H1 (cell line): ENCODE results near the gene TCEAL7. TPM values are rescaled to one million over a fixed set of nuclear protein-coding genes. Genes with fewer than 3 reads are reported as not detected.

ENCODE experiments used
- CTCF ChIA-PET: fragments of 300-600 bp; sonication (Branson Sonifier 250); formaldehyde crosslinking; loops from one replicate; lab custom pipeline; 2021; ENCODE audit not compliant: partially characterized antibody; lab: Charles Lee
- POLR2A ChIA-PET: fragments of 300-600 bp; sonication (Branson Sonifier 250); formaldehyde crosslinking; loops from one replicate; lab custom pipeline; 2021; ENCODE audit warnings: inconsistent platforms; ENCODE audit not compliant: partially characterized antibody; lab: Charles Lee
- DNase-seq, 2 experiments: peaks; one replicate each; pipeline versions ENCODE4 v3.0.0 to v3.0.0-alpha.2; 2010 to 2022; ENCODE audit warnings: low spot score in 2 of 2, low read depth in 1 of 2, mixed read lengths in 1 of 2
- FAIRE-seq: peaks from 2 replicates; lab custom pipeline; 2011; peaks lifted over from hg19 to GRCh38; lab: Jason Lieb, UNC
- H2AFZ ChIP-seq: 2 replicates; pipeline ENCODE4 v1.8.1; 2012; ENCODE audit warnings: low read length, inconsistent platforms
- H2AK5ac ChIP-seq: 2 replicates; pipeline ENCODE4 v1.6.1; 2013; ENCODE audit warnings: low read depth, low read length
- H2BK120ac ChIP-seq: replicated peaks from 2 replicates; pipeline ENCODE3; 2013; ENCODE audit warnings: low read depth, low read length, inconsistent platforms
- H2BK12ac ChIP-seq: 2 replicates; pipeline ENCODE4 v1.6.1; 2013; ENCODE audit warnings: low read depth, low read length
- H2BK15ac ChIP-seq: 2 replicates; pipeline ENCODE4 v1.6.1; 2013; ENCODE audit warnings: low read length
- H2BK20ac ChIP-seq: 2 replicates; pipeline ENCODE4 v1.6.1; 2013; ENCODE audit warnings: low read length
- H2BK5ac ChIP-seq: 2 replicates; pipeline ENCODE4 v1.6.1; 2013; ENCODE audit warnings: low read depth, low read length
- H3K14ac ChIP-seq: 2 replicates; pipeline ENCODE4 v1.6.1; 2013; ENCODE audit warnings: inconsistent platforms; ENCODE audit not compliant: insufficient read length
- H3K18ac ChIP-seq: 2 replicates; pipeline ENCODE4 v1.6.1; 2013; ENCODE audit warnings: low read length; ENCODE audit errors: extremely low read depth
- H3K23ac ChIP-seq: 2 replicates; pipeline ENCODE4 v1.6.1; 2013; ENCODE audit warnings: inconsistent platforms; ENCODE audit not compliant: insufficient read length
- H3K23me2 ChIP-seq: 2 replicates; pipeline ENCODE4 v1.6.1; 2013; ENCODE audit warnings: low read depth, low read length
- H3K27ac ChIP-seq: 2 replicates; pipeline ENCODE4 v1.6.1; 2011; ENCODE audit warnings: low read depth, low read length, inconsistent platforms
- H3K27me3 ChIP-seq, 4 experiments: replicated peaks in 1 of 4; 1 replicate in 1 of 4; 2 replicates in 3 of 4; pipeline versions ENCODE4 v1.6.1 to v1.8.1; 2011 to 2013; ENCODE audit warnings: low read length in 3 of 4, mild to moderate bottlenecking in 3 of 4, inconsistent platforms in 2 of 4, mixed read lengths in 2 of 4, moderate library complexity in 1 of 4; ENCODE audit not compliant: control insufficient read depth in 3 of 4, insufficient read depth in 3 of 4; ENCODE audit errors: extremely low read depth in 1 of 4
- H3K36me3 ChIP-seq, 4 experiments: 2 replicates each; pipeline versions ENCODE4 v1.6.1 to v1.8.1; 2011 to 2013; ENCODE audit warnings: mild to moderate bottlenecking in 4 of 4, low read length in 3 of 4, moderate library complexity in 2 of 4, control low read depth in 1 of 4, inconsistent platforms in 1 of 4; ENCODE audit not compliant: insufficient read depth in 4 of 4, control insufficient read depth in 2 of 4
- H3K4ac ChIP-seq: replicated peaks from 2 replicates; pipeline ENCODE3; 2013; ENCODE audit warnings: low read length, low read depth, mixed read lengths, inconsistent platforms; ENCODE audit not compliant: insufficient read length
- H3K4me1 ChIP-seq, 4 experiments: replicated peaks in 1 of 4; 1 replicate in 1 of 4; 2 replicates in 3 of 4; pipeline versions ENCODE4 v1.6.1 to v1.8.1; 2011 to 2013; ENCODE audit warnings: low read length in 3 of 4, inconsistent platforms in 2 of 4, mixed read lengths in 1 of 4; ENCODE audit not compliant: insufficient read depth in 4 of 4, control insufficient read depth in 3 of 4
- H3K4me2 ChIP-seq, 2 experiments: 2 replicates each; pipeline versions ENCODE4 v1.6.1 to v1.8.1; 2011 to 2013; ENCODE audit warnings: low read depth in 2 of 2, low read length in 2 of 2, control low read depth in 1 of 2, inconsistent platforms in 1 of 2, mild to moderate bottlenecking in 1 of 2; ENCODE audit not compliant: insufficient read depth in 1 of 2
- H3K4me3 ChIP-seq, 4 experiments: fragments of 200-600, 300-600 bp in 1 of 4; sonication (generic), shearing (Covaris generic), sonication (Bioruptor Twin) in 1 of 4; 2 replicates each; pipeline versions ENCODE4 v1.5.1 to v1.8.1; 2011 to 2016; ENCODE audit warnings: low read length in 4 of 4, low read depth in 3 of 4, control low read depth in 2 of 4, inconsistent platforms in 2 of 4, mild to moderate bottlenecking in 2 of 4, mixed read lengths in 1 of 4, moderate library complexity in 1 of 4; ENCODE audit not compliant: insufficient read depth in 2 of 4; ENCODE audit errors: extremely low read depth in 1 of 4
- H3K56ac ChIP-seq: replicated peaks from 2 replicates; pipeline ENCODE3; 2013; ENCODE audit warnings: low read depth, mild to moderate bottlenecking, mixed read lengths, low read length, inconsistent platforms; ENCODE audit not compliant: insufficient read length
- H3K79me1 ChIP-seq: 2 replicates; pipeline ENCODE4 v1.6.1; 2013; ENCODE audit warnings: low read depth, low read length, control low read depth
- H3K79me2 ChIP-seq, 2 experiments: 2 replicates each; pipeline versions ENCODE4 v1.6.1 to v1.8.1; 2012 to 2013; ENCODE audit warnings: low read length in 2 of 2, mild to moderate bottlenecking in 2 of 2, inconsistent platforms in 1 of 2; ENCODE audit not compliant: insufficient read depth in 2 of 2, control insufficient read depth in 1 of 2
- H3K9ac ChIP-seq, 4 experiments: replicated peaks in 1 of 4; 1 replicate in 1 of 4; 2 replicates in 3 of 4; pipeline versions ENCODE4 v1.6.1 to v1.8.1; 2011 to 2013; ENCODE audit warnings: low read depth in 3 of 4, low read length in 3 of 4, control low read depth in 2 of 4, mild to moderate bottlenecking in 2 of 4, moderate library complexity in 2 of 4, inconsistent platforms in 1 of 4; ENCODE audit errors: extremely low read depth in 1 of 4
- H3K9me3 ChIP-seq, 2 experiments: 2 replicates each; pipeline versions ENCODE4 v1.6.1 to v1.8.1; 2012 to 2013; ENCODE audit warnings: mild to moderate bottlenecking in 2 of 2, moderate library complexity in 2 of 2, control low read depth in 1 of 2, inconsistent platforms in 1 of 2, low read depth in 1 of 2, low read length in 1 of 2, mixed read lengths in 1 of 2; ENCODE audit not compliant: insufficient read depth in 2 of 2
- H4K20me1 ChIP-seq, 2 experiments: replicated peaks in 1 of 2; 2 replicates each; pipeline versions ENCODE3 to v1.8.1; 2011 to 2013; ENCODE audit warnings: inconsistent platforms in 2 of 2, low read length in 2 of 2, mild to moderate bottlenecking in 1 of 2; ENCODE audit not compliant: insufficient read depth in 2 of 2, control insufficient read depth in 1 of 2
- H4K5ac ChIP-seq: 2 replicates; pipeline ENCODE4 v1.6.1; 2013; ENCODE audit warnings: low read length, low read depth, mixed read lengths, inconsistent platforms; ENCODE audit not compliant: insufficient read length
- H4K8ac ChIP-seq: 2 replicates; pipeline ENCODE4 v1.8.0; 2013; ENCODE audit warnings: mild to moderate bottlenecking, moderate library complexity, low read length, inconsistent platforms; ENCODE audit not compliant: insufficient read depth; ENCODE audit errors: extremely low read depth
- H4K91ac ChIP-seq: replicated peaks from 2 replicates; pipeline ENCODE3; 2013; ENCODE audit warnings: low read length, mixed read lengths, inconsistent platforms; ENCODE audit not compliant: insufficient read length
- ATF2 ChIP-seq: IDR thresholded peaks from 2 replicates; pipeline ENCODE4 v1.6.1; 2012; ENCODE audit warnings: low read length, inconsistent platforms
- CBX5 ChIP-seq: fragments of 300-800, 300-1000 bp; sonication (generic); IDR thresholded peaks from 2 replicates; pipeline ENCODE4 v1.7.1; 2016; ENCODE audit warnings: antibody characterized with exemption, low read length, low read depth
- HDAC2 ChIP-seq, 2 experiments: fragments of 300-600 bp in 1 of 2; sonication (generic) in 1 of 2; IDR thresholded peaks; 2 replicates each; pipeline ENCODE4 v1.6.1; 2011 to 2012; ENCODE audit warnings: low read depth in 2 of 2, low read length in 2 of 2, mild to moderate bottlenecking in 2 of 2, moderate library complexity in 2 of 2, borderline replicate concordance in 1 of 2, inconsistent platforms in 1 of 2
- JUND ChIP-seq: IDR thresholded peaks from 2 replicates; pipeline ENCODE4 v1.6.1; 2011; ENCODE audit warnings: mild to moderate bottlenecking, improper control_type of control experiment, low read length
- KDM1A ChIP-seq: fragments of 200-600, 300-600 bp; sonication (generic); IDR thresholded peaks from 2 replicates; pipeline ENCODE4 v1.7.1; 2016; ENCODE audit warnings: mild to moderate bottlenecking, low read length, borderline replicate concordance
- NANOG ChIP-seq: IDR thresholded peaks from 2 replicates; pipeline ENCODE4 v1.6.1; 2011; ENCODE audit warnings: low read length, low read depth, mild to moderate bottlenecking, inconsistent platforms; ENCODE audit not compliant: insufficient read depth, poor library complexity, severe bottlenecking
- POLR2A ChIP-seq, 2 experiments: IDR thresholded peaks; 1 replicate in 1 of 2; 2 replicates in 1 of 2; pipeline ENCODE4 v1.6.1; 2011; ENCODE audit warnings: low read depth in 2 of 2, low read length in 2 of 2, mild to moderate bottlenecking in 2 of 2; ENCODE audit errors: control extremely low read depth in 1 of 2
- RXRA ChIP-seq: IDR thresholded peaks from 2 replicates; pipeline ENCODE4 v1.6.1; 2011; ENCODE audit warnings: low read depth, mild to moderate bottlenecking, low read length, moderate library complexity; ENCODE audit not compliant: insufficient read depth
- TAF1 ChIP-seq: IDR thresholded peaks from 2 replicates; pipeline ENCODE4 v1.6.1; 2011; ENCODE audit warnings: mild to moderate bottlenecking, low read depth, low read length
- TAF7 ChIP-seq: optimal IDR thresholded peaks from 2 replicates; pipeline ENCODE3; 2011; ENCODE audit warnings: low read depth, mild to moderate bottlenecking, inconsistent platforms, low read length, moderate library complexity, borderline replicate concordance
- TBP ChIP-seq: IDR thresholded peaks from 2 replicates; pipeline ENCODE4 v1.6.1; 2011; ENCODE audit warnings: low read depth, low read length, improper control_type of control experiment
- WGBS, 2 experiments: shearing (Covaris generic) in 1 of 2; methylation state at CpG; one replicate each; pipeline versions ENCODE4 v1.1.6 to v1.1.7; 2013 to 2015; ENCODE audit warnings: low lambda C conversion rate in 2 of 2, mixed read lengths in 2 of 2, inconsistent platforms in 1 of 2, low coverage in 1 of 2, missing lambda C conversion rate in 1 of 2; ENCODE audit not compliant: insufficient replicate concordance in 2 of 2, insufficient coverage in 1 of 2, insufficient read length in 1 of 2; ENCODE audit errors: extremely low coverage in 1 of 2, missing lambda C conversion rate in 1 of 2; 5-methylcytosine and 5-hydroxymethylcytosine counted together
- polyA plus RNA-seq, 7 experiments: library from polyadenylated mRNA; depleted of rRNA in 3 of 7; stranded (reverse) in 5 of 7; unstranded in 2 of 7; fragments of >200 nt in 5 of 7; fragments of 200-250 nt in 2 of 7; gene quantifications; 1 replicate in 5 of 7; 2 replicates in 1 of 7; 4 replicates in 1 of 7; pipeline versions ENCODE4 v1.2.1 to v1.2.3, GENCODE V29; 2011 to 2013; ENCODE audit warnings: missing spikeins in 2 of 7, mixed read lengths in 2 of 7
- total RNA-seq: library from RNA; stranded (reverse); fragmentation: NEBNext Ultra II Directional; extraction: Animal tissue kit (Norgen Biotek cat#: 25700); gene quantifications from 2 replicates; pipeline ENCODE4 v1.2.1, GENCODE V29; 2021

The TCEAL7 gene
- total and polyA plus RNA-seq, 2 of the 8 experiments (the other 6 are each of a cell fraction or from before 2014, with no cell fraction given), result 7.9 to 11.6 TPM

DNA sequence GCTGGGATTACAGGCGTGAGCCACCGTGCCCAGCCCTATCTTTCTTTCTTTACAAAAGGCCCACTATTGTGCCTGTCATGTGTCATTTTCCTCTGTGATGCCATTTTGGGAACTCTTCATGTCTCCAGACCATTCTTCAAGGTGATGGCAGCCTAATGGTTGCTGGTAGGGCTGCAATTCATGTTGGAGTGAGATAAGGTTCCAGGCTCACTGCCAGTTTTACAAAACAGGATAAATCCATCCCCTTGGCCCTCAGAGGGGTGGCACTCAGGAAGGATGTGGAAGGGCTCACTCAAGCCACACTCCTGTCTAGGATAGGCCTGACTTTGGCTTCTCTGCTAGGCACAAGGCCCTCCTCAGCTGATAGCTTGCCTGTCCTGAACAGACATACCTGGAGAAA lies 30.1 kb downstream of the TCEAL7 start:
- H3K9me3 ChIP-seq, result no peaks in the 10 kb centered on the region
- no peak overlapping the region for H3K4ac ChIP-seq
- no peak overlapping the region for H2AFZ ChIP-seq
- H3K36me3 ChIP-seq, result peaks cover 0 to 9% (median 0%) of the 10 kb centered on the region in 4 experiments; a peak in 1 of 8 replicates
- no CpG with 5 or more reads among the region's 2 CpGs for WGBS, 2 experiments
- no peak overlapping the region for H2AK5ac ChIP-seq
- no peaks in the 10 kb centered on the region for H3K4me1 ChIP-seq
- no peak overlapping the region for H3K9ac ChIP-seq
- no peak overlapping the region for H4K8ac ChIP-seq
- no peak overlapping the region for H4K5ac ChIP-seq
- H2BK120ac ChIP-seq, result no peak overlapping the region
- H3K79me1 ChIP-seq, result no peaks in the 10 kb centered on the region
- no peak overlapping the region for H3K56ac ChIP-seq
- no peak for FAIRE-seq
- no peaks in the 10 kb centered on the region for H4K20me1 ChIP-seq
- no peak overlapping the region for H2BK12ac ChIP-seq
- H3K79me2 ChIP-seq, result peaks cover 0 to 5% of the 10 kb centered on the region in 2 experiments; a peak in 1 of 4 replicates
- H2BK20ac ChIP-seq, result no peak overlapping the region
- no peaks in the 10 kb centered on the region; the same call in 1 of the 2 replicates for H3K23me2 ChIP-seq
- H3K27ac ChIP-seq, result no peak overlapping the region
- H2BK5ac ChIP-seq, result no peak overlapping the region
- no peak overlapping the region for H3K23ac ChIP-seq
- TF ChIP-seq TAF1 (no peak), POLR2A (IDR thresholded peaks at IDR 0.05; ENCODE audit: control extremely low read depth in 1 of 2, low read depth in 2 of 2, low read length in 2 of 2) (no peak), NANOG (no peak), TBP (no peak), HDAC2 (IDR thresholded peaks at IDR 0.05; ENCODE audit: borderline replicate concordance in 1 of 2, low read depth in 2 of 2, low read length in 2 of 2) (no peak), RXRA (no peak), KDM1A (no peak), ATF2 (no peak), TAF7 (no peak), CBX5 (no peak), JUND (no peak)
- TF ChIP-seq, all 59 proteins: peak for 0
- H2BK15ac ChIP-seq, result no peak overlapping the region
- ChIA-PET POLR2A (no interaction called here), CTCF (no interaction called here)
- no peak overlapping the region for H4K91ac ChIP-seq
- H3K18ac ChIP-seq, result no peak overlapping the region
- H3K14ac ChIP-seq, result no peak overlapping the region
- no peak for DNase-seq
- no peak overlapping the region for H3K4me2 ChIP-seq
- H3K4me3 ChIP-seq, result no peak overlapping the region
- H3K27me3 ChIP-seq, result no peaks in the 10 kb centered on the region
